Mesenchymal stem cell (in vitro differentiated cells and primary cell): ENCODE measurements around the gene FGA.

ENCODE experiments used
- DNase-seq: peaks from one replicate; pipeline ENCODE4 v3.0.0-alpha.2; 2013
- H2AFZ ChIP-seq: one replicate; pipeline ENCODE4 v1.6.1; 2013; ENCODE audit warnings: low read depth, mild to moderate bottlenecking, control low read depth, inconsistent platforms, low read length, moderate library complexity
- H2AK5ac ChIP-seq: 2 replicates; pipeline ENCODE4 v1.6.1; 2013; ENCODE audit warnings: low read length, moderate library complexity, mild to moderate bottlenecking, inconsistent platforms; ENCODE audit not compliant: severe bottlenecking
- H2BK120ac ChIP-seq: one replicate; pipeline ENCODE4 v1.6.1; 2013; ENCODE audit warnings: low read depth, mild to moderate bottlenecking, inconsistent platforms, low read length, moderate library complexity
- H2BK12ac ChIP-seq, 2 experiments: one replicate each; pipeline ENCODE4 v1.6.1; 2013; ENCODE audit warnings: inconsistent platforms in 2 of 2, low read length in 2 of 2, mild to moderate bottlenecking in 2 of 2, moderate library complexity in 2 of 2, control low read depth in 1 of 2
- H2BK15ac ChIP-seq: one replicate; pipeline ENCODE4 v1.6.1; 2013; ENCODE audit warnings: mild to moderate bottlenecking, low read depth, inconsistent platforms; ENCODE audit not compliant: poor library complexity, severe bottlenecking
- H2BK5ac ChIP-seq: 2 replicates; pipeline ENCODE4 v1.6.1; 2013; ENCODE audit warnings: low read depth, mild to moderate bottlenecking, low read length, control low read depth, inconsistent platforms; ENCODE audit not compliant: poor library complexity, severe bottlenecking
- H3K14ac ChIP-seq, 2 experiments: one replicate each; pipeline ENCODE4 v1.6.1; 2013; ENCODE audit warnings: inconsistent platforms in 2 of 2, low read length in 2 of 2, control low read depth in 1 of 2, mild to moderate bottlenecking in 1 of 2, moderate library complexity in 1 of 2
- H3K18ac ChIP-seq, 2 experiments: one replicate each; pipeline ENCODE4 v1.6.1; 2013; ENCODE audit warnings: inconsistent platforms in 2 of 2, low read length in 2 of 2, control low read depth in 1 of 2, low read depth in 1 of 2, mild to moderate bottlenecking in 1 of 2
- H3K23ac ChIP-seq, 2 experiments: one replicate each; pipeline ENCODE4 v1.6.1; 2013; ENCODE audit warnings: inconsistent platforms in 2 of 2, low read length in 2 of 2, mild to moderate bottlenecking in 2 of 2, moderate library complexity in 2 of 2, control low read depth in 1 of 2
- H3K27ac ChIP-seq: 2 replicates; pipeline ENCODE4 v1.5.1; 2013; ENCODE audit warnings: mild to moderate bottlenecking, moderate library complexity, low read length, control low read depth, inconsistent platforms; ENCODE audit not compliant: poor library complexity, severe bottlenecking
- H3K27me3 ChIP-seq, 2 experiments: 2 replicates each; pipeline versions ENCODE4 v1.6.1 to v1.7.0; 2013; ENCODE audit warnings: low read length in 2 of 2, mild to moderate bottlenecking in 2 of 2, moderate library complexity in 2 of 2, control low read depth in 1 of 2, inconsistent platforms in 1 of 2; ENCODE audit not compliant: control insufficient read depth in 1 of 2, insufficient read depth in 1 of 2
- H3K36me3 ChIP-seq, 2 experiments: 2 replicates each; pipeline versions ENCODE4 v1.6.1 to v1.7.0; 2013; ENCODE audit warnings: low read length in 2 of 2, control low read depth in 1 of 2, inconsistent platforms in 1 of 2, low read depth in 1 of 2, mild to moderate bottlenecking in 1 of 2; ENCODE audit not compliant: insufficient read depth in 2 of 2, control insufficient read depth in 1 of 2
- H3K4ac ChIP-seq, 2 experiments: one replicate each; pipeline ENCODE4 v1.6.1; 2013; ENCODE audit warnings: inconsistent platforms in 2 of 2, low read length in 2 of 2, mild to moderate bottlenecking in 2 of 2, moderate library complexity in 2 of 2, control low read depth in 1 of 2, low read depth in 1 of 2
- H3K4me1 ChIP-seq: 2 replicates; pipeline ENCODE4 v1.6.1; 2013; ENCODE audit warnings: low read depth, low read length, control low read depth; ENCODE audit not compliant: control insufficient read depth, insufficient read depth
- H3K4me2 ChIP-seq: 2 replicates; pipeline ENCODE4 v1.6.1; 2013; ENCODE audit warnings: low read length, mild to moderate bottlenecking, inconsistent platforms; ENCODE audit not compliant: poor library complexity, severe bottlenecking
- H3K4me3 ChIP-seq, 2 experiments: 2 replicates each; pipeline versions ENCODE4 v1.5.1 to v1.7.0; 2013; ENCODE audit warnings: low read length in 2 of 2, mild to moderate bottlenecking in 2 of 2, control low read depth in 1 of 2, low read depth in 1 of 2; ENCODE audit not compliant: insufficient read depth in 1 of 2
- H3K79me1 ChIP-seq: replicated peaks from 2 replicates; pipeline ENCODE4 v1.6.1; 2013; ENCODE audit warnings: mild to moderate bottlenecking, control low read depth, low read length, inconsistent platforms; ENCODE audit not compliant: poor library complexity, severe bottlenecking
- H3K9ac ChIP-seq: 2 replicates; pipeline ENCODE4 v1.7.0; 2013; ENCODE audit warnings: mild to moderate bottlenecking, low read length, moderate library complexity
- H3K9me3 ChIP-seq: 2 replicates; pipeline ENCODE4 v1.7.0; 2013; ENCODE audit warnings: mild to moderate bottlenecking, low read length; ENCODE audit not compliant: control insufficient read depth
- H4K8ac ChIP-seq: one replicate; pipeline ENCODE4 v1.6.1; 2013; ENCODE audit warnings: inconsistent platforms, mild to moderate bottlenecking, low read length, moderate library complexity
- H4K91ac ChIP-seq: one replicate; pipeline ENCODE4 v1.6.1; 2013; ENCODE audit warnings: mild to moderate bottlenecking, low read length, inconsistent platforms
- WGBS: methylation state at CpG from one replicate; pipeline ENCODE4 v1.1.7; 2013; ENCODE audit warnings: mixed read lengths; 5-methylcytosine and 5-hydroxymethylcytosine counted together

Gene FGA

GRCh38 chr4:154612472-154613414 lies 22.2 kb upstream of the FGA start, which contains the start of gene FGG:
TSS of gene FGG (minus strand) at chr4:154612656. CDS start at chr4:154612609, 47 bp downstream.
- H3K9me3 ChIP-seq = no peaks in the 10 kb centered on the region
- H2AK5ac ChIP-seq = peak within 1 kb of the TSS; percentile 57
- H3K4me3 ChIP-seq = no peak within 1 kb of the TSS
- H2BK15ac ChIP-seq = no peak within 1 kb of the TSS
- H3K9ac ChIP-seq = no peak within 1 kb of the TSS
- H3K79me1 ChIP-seq = no peaks in the 10 kb centered on the region
- 85% methylated on average over 5 of the region's 7 CpGs for WGBS
- no peak within 1 kb of the TSS for H3K4ac ChIP-seq
- H3K18ac ChIP-seq = no peak within 1 kb of the TSS
- H3K36me3 ChIP-seq = no peaks in the 10 kb centered on the region
- no peak within 1 kb of the TSS for H2BK120ac ChIP-seq
- H3K4me1 ChIP-seq = peaks cover 2% of the 10 kb centered on the region
- H3K23ac ChIP-seq = no peak within 1 kb of the TSS
- H2BK5ac ChIP-seq = no peak within 1 kb of the TSS
- H3K27me3 ChIP-seq = peaks cover 0 to 16% of the 10 kb centered on the region in 2 experiments
- no peak within 1 kb of the TSS for H4K91ac ChIP-seq
- no peak within 1 kb of the TSS for H3K14ac ChIP-seq
- no peak within 1 kb of the TSS for H2BK12ac ChIP-seq
- no peak within 1 kb of the TSS for H4K8ac ChIP-seq
- H3K27ac ChIP-seq = no peak within 1 kb of the TSS
- H2AFZ ChIP-seq = no peak within 1 kb of the TSS
- H3K4me2 ChIP-seq = no peak within 1 kb of the TSS
- DNase-seq = no peak

- H3K23ac ChIP-seq = no peak overlapping the region
- no peaks in the 10 kb centered on the region for H3K36me3 ChIP-seq
- H3K4me3 ChIP-seq = no peak overlapping the region
- no peaks in the 10 kb centered on the region for H3K79me1 ChIP-seq
- H4K8ac ChIP-seq = no peak overlapping the region
- no peak for DNase-seq
- H3K9me3 ChIP-seq = no peaks in the 10 kb centered on the region
- 80% methylated on average over 1 of the region's 1 CpG for WGBS
- no peak overlapping the region for H3K4ac ChIP-seq
- H3K14ac ChIP-seq = no peak overlapping the region
- H2BK12ac ChIP-seq = no peak overlapping the region
- H3K18ac ChIP-seq = no peak overlapping the region
- H2AFZ ChIP-seq = no peak overlapping the region
- no peak overlapping the region for H2BK5ac ChIP-seq
- peaks cover 0 to 16% of the 10 kb centered on the region in 2 experiments for H3K27me3 ChIP-seq
- peaks cover 2% of the 10 kb centered on the region for H3K4me1 ChIP-seq
- H3K27ac ChIP-seq = no peak overlapping the region
- H2BK120ac ChIP-seq = no peak overlapping the region
- no peak overlapping the region for H2BK15ac ChIP-seq
- no peak overlapping the region for H4K91ac ChIP-seq
- no peak overlapping the region for H3K9ac ChIP-seq
- H2AK5ac ChIP-seq = no peak overlapping the region
- H3K4me2 ChIP-seq = no peak overlapping the region
These were observed 21.3 kb upstream of the FGA start for GRCh38 chr4:154611833-154612232.

- no peak overlapping the region for H3K4me2 ChIP-seq
- no peak overlapping the region for H2BK5ac ChIP-seq
- H3K4ac ChIP-seq = no peak overlapping the region
- H3K18ac ChIP-seq = no peak overlapping the region
- H3K14ac ChIP-seq = no peak overlapping the region
- WGBS = 63% methylated on average over 1 of the region's 4 CpGs
- no peaks in the 10 kb centered on the region for H3K36me3 ChIP-seq
- peaks cover 0 to 21% of the 10 kb centered on the region in 2 experiments for H3K27me3 ChIP-seq
- no peaks in the 10 kb centered on the region for H3K4me1 ChIP-seq
- H3K9ac ChIP-seq = no peak overlapping the region
- H2AK5ac ChIP-seq = no peak overlapping the region
- no peak overlapping the region for H3K23ac ChIP-seq
- no peak overlapping the region for H3K27ac ChIP-seq
- no peak overlapping the region for H2BK120ac ChIP-seq
- H2BK12ac ChIP-seq = no peak overlapping the region
- no peak overlapping the region for H2BK15ac ChIP-seq
- no peak overlapping the region for H3K4me3 ChIP-seq
- H3K79me1 ChIP-seq = no peaks in the 10 kb centered on the region
- no peaks in the 10 kb centered on the region for H3K9me3 ChIP-seq
- no peak for DNase-seq
- H4K91ac ChIP-seq = no peak overlapping the region
- H4K8ac ChIP-seq = no peak overlapping the region
- H2AFZ ChIP-seq = no peak overlapping the region
These were observed 20.0 kb upstream of the FGA start for GRCh38 chr4:154610582-154610981.

- no peak overlapping the region for H3K23ac ChIP-seq
- peaks cover 0 to 21% of the 10 kb centered on the region in 2 experiments for H3K27me3 ChIP-seq
- no peak overlapping the region for H2BK5ac ChIP-seq
- WGBS = no CpG with 5 or more reads among the region's 4 CpGs
- H3K27ac ChIP-seq = no peak overlapping the region
- no peaks in the 10 kb centered on the region for H3K4me1 ChIP-seq
- H2AK5ac ChIP-seq = no peak overlapping the region
- no peak overlapping the region for H3K18ac ChIP-seq
- no peaks in the 10 kb centered on the region for H3K9me3 ChIP-seq
- H3K4ac ChIP-seq = no peak overlapping the region
- H2BK120ac ChIP-seq = no peak overlapping the region
- H3K36me3 ChIP-seq = no peaks in the 10 kb centered on the region
- no peak overlapping the region for H2AFZ ChIP-seq
- H3K4me2 ChIP-seq = no peak overlapping the region
- no peak for DNase-seq
- no peak overlapping the region for H4K91ac ChIP-seq
- no peaks in the 10 kb centered on the region for H3K79me1 ChIP-seq
- no peak overlapping the region for H3K9ac ChIP-seq
- no peak overlapping the region for H2BK12ac ChIP-seq
- no peak overlapping the region for H2BK15ac ChIP-seq
- no peak overlapping the region for H3K4me3 ChIP-seq
- H3K14ac ChIP-seq = no peak overlapping the region
- no peak overlapping the region for H4K8ac ChIP-seq
These were observed 19.0 kb upstream of the FGA start for GRCh38 chr4:154609532-154609931.
